HG03571 (cell line): ENCODE data around the gene OR10H3.
"Not testable (repeated sequence)": the region's sequence is repeated elsewhere in the genome, so short reads cannot be mapped to it uniquely, and the experiment has no call there.

Source experiments
- ATAC-seq: cut with Tn5 transposase; IDR thresholded peaks from one replicate; pipeline ENCODE4 v1.9.1; 2021; ENCODE audit not compliant: unreplicated experiment

OR10H3 gene

DNA sequence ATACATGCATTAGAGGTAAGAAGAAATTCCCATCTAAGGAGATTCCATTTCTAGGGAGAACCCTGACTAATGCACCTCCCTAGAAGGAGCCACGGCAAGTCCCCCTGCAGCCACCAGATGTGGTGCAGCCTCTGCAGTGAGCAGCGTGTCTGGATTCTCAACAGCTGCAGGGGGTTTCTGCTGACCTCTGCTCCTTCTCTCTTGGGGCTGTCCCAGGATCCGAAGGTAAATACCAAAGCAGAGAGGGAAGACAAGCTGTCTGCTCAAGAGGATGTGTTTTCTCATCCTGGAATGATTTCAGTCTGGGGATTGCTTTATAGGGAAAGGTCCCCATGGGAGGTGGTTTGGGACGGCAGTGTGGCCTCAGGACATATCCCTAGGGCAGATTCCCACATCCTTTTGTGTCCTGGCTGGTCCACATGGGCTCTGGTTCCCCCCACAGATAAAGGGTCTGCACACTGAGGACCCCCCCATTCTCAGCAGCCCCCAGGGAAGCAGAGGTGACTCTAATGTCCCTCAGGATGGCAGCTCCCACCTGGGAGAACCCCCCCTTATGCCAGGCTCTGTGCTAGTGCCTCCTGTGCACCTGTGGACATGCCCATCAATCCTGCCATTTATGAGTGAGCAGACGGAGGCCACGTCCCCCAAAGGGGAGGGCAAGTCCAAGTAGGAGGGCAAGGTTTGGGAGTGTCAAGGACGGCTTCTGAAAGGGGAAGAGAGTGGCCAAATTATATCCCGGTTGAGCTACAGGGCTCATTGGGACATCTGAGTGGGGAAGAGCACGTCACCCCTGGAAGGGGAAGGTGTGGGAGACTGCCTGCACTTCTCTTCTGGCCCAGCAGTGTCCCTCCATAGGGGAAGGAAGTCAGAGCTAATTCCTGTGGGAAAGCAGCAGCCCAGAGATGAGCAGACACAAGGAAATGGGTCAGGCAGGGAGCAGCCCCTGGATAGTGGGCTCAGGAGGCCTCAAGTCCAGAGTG is 39.5 kb downstream of the OR10H3 start:
- ATAC-seq, result no peak

- no peak for ATAC-seq
Measured at GRCh38 chr19:15779756-15780476, 42.1 kb downstream of the OR10H3 start.

GRCh38 chr19:15780610-15781418 is 43.0 kb downstream of the OR10H3 start:
- ATAC-seq, result no peak

- ATAC-seq, result no peak
Measured at GRCh38 chr19:15781661-15782060, 43.9 kb downstream of the OR10H3 start.

GRCh38 chr19:15782211-15782610 is 44.4 kb downstream of the OR10H3 start:
- ATAC-seq, result no peak

- ATAC-seq, result not testable (repeated sequence)
Measured at GRCh38 chr19:15782896-15783295, 45.1 kb downstream of the OR10H3 start.

DNA sequence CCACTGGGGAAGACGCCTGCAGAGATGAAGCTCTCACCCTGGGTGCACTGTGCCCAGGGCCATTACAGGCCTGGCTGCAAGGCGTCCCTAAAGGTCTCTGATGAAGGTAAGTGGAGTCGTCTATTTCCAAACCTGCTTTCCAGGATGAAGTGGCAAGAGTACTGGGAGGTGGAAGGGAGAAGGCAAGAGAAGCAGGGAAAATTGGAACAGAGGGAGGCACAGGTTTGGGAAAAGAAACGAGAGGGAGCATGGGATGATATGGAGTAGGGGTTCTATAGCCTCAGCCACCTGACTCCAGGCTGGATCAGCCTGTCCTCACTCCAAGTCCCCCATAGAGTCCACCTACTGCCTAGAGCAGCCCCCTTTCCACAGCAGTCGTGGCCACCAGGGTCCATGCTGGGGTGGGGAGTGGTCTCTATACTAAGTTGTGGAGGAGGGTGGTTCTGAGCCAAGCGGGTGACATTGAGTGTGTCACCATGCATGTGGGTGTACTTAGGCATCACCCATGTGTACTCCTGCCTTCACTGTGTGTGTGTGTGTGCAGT is 49.9 kb downstream of the OR10H3 start, which contains the start of gene OR10H5:
TSS of gene OR10H5 (plus strand) at position 51 of the 545 bp plus-strand sequence. CDS start 6,388 bp downstream, outside the sequence.
- no peak for ATAC-seq

DNA sequence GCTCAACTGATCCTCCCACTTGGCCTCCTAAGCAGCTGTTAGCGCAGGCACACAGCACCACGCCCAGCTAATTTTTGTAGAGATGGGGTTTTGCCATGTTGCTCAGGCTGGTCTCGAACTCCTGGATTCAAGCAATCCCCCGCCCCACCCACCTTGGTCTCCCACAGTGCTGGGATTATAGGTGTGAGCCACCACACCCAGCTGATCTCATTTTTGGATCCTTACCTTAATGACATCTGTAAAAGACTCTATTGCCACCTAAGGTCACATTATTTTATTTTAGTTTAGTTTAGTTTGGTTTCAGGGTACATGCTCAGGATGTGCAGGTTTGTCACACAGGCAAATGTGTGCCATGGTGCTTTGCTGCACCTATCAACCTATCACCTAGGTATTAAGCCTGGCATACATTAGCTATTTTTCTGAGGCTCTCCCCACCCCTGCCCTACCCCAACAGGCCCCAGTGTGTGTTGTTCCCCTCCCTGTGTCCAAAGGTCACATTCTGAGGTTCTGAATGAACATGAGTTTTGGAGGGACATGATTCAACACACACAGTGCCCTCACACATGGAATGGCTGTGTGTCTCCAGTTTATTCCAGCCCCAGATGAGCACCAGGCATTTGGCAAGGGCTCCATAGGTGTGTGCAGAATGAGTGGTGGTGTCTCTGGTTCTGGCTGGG is 50.9 kb downstream of the OR10H3 start:
- ATAC-seq, result no peak

DNA sequence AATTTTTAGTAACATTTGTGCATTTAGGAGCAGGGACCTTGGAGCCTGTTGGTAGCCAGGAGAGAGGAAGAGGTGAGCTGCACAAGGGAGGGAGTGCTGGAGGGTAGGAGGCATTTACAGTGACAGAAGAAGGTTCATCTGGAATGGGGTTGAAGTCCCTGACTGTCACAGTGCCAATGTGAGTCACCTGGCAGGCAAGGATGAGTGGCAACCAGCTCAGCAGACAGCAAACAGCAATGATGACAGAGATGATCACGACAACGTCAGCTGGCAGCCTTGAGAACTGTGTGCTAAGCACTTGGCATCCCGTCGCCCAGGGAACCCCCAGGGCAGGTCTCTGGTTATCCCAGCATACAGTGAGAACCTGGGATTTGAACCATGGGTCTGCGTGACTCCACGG is 52.3 kb downstream of the OR10H3 start:
- ATAC-seq, result no peak
